Mesendoderm (in vitro differentiated cells): Measurements from ENCODE around the gene LPXN.

ENCODE experiments used
- DNase-seq: peaks from one replicate; pipeline ENCODE4 v3.0.0; 2013
- H2AK5ac ChIP-seq: 2 replicates; pipeline ENCODE4 v1.6.1; 2013; ENCODE audit warnings: low read length, inconsistent platforms
- H2BK120ac ChIP-seq: 2 replicates; pipeline ENCODE4 v1.6.1; 2013; ENCODE audit warnings: low read depth, mild to moderate bottlenecking, low read length, moderate library complexity, mixed read lengths
- H2BK15ac ChIP-seq: replicated peaks from 2 replicates; pipeline ENCODE4 v1.6.1; 2013; ENCODE audit warnings: low read depth, mild to moderate bottlenecking, moderate library complexity
- H2BK5ac ChIP-seq: 2 replicates; pipeline ENCODE4 v1.6.1; 2013; ENCODE audit warnings: low read length, inconsistent platforms
- H3K18ac ChIP-seq: 2 replicates; pipeline ENCODE4 v1.6.1; 2013; ENCODE audit warnings: mild to moderate bottlenecking, low read length, mixed read lengths
- H3K23ac ChIP-seq: one replicate; pipeline ENCODE4 v1.6.1; 2013; ENCODE audit warnings: low read length
- H3K27ac ChIP-seq: 2 replicates; pipeline ENCODE4 v1.5.1; 2013; ENCODE audit warnings: low read depth, mild to moderate bottlenecking, inconsistent platforms, low read length, moderate library complexity
- H3K27me3 ChIP-seq: 2 replicates; pipeline ENCODE4 v1.6.1; 2013; ENCODE audit warnings: low read length, control low read depth, mild to moderate bottlenecking, inconsistent platforms; ENCODE audit not compliant: insufficient read depth, poor library complexity
- H3K36me3 ChIP-seq: 2 replicates; pipeline ENCODE4 v1.6.1; 2013; ENCODE audit warnings: low read length, inconsistent platforms; ENCODE audit not compliant: control insufficient read depth, insufficient read depth
- H3K4ac ChIP-seq: one replicate; pipeline ENCODE4 v1.6.1; 2013; ENCODE audit warnings: low read depth, mild to moderate bottlenecking, low read length, moderate library complexity
- H3K4me1 ChIP-seq: 2 replicates; pipeline ENCODE4 v1.6.1; 2013; ENCODE audit warnings: low read depth, low read length, inconsistent platforms; ENCODE audit not compliant: control insufficient read depth
- H3K4me2 ChIP-seq: 2 replicates; pipeline ENCODE4 v1.6.1; 2013; ENCODE audit warnings: low read length
- H3K4me3 ChIP-seq: 2 replicates; pipeline ENCODE4 v1.5.1; 2013; ENCODE audit warnings: mild to moderate bottlenecking, low read length
- H3K56ac ChIP-seq: one replicate; pipeline ENCODE4 v1.6.1; 2013; ENCODE audit warnings: low read length
- H3K79me1 ChIP-seq: 2 replicates; pipeline ENCODE4 v1.6.1; 2013; ENCODE audit warnings: low read length, inconsistent platforms
- H3K79me2 ChIP-seq: 2 replicates; pipeline ENCODE4 v1.6.1; 2013; ENCODE audit warnings: mild to moderate bottlenecking, low read length; ENCODE audit not compliant: control insufficient read depth, insufficient read depth
- H3K9ac ChIP-seq: 2 replicates; pipeline ENCODE4 v1.6.1; 2013; ENCODE audit warnings: low read length, inconsistent platforms
- H4K5ac ChIP-seq: one replicate; pipeline ENCODE4 v1.6.1; 2013; ENCODE audit warnings: low read length
- H4K8ac ChIP-seq: one replicate; pipeline ENCODE4 v1.6.1; 2013; ENCODE audit warnings: low read depth, mild to moderate bottlenecking, control low read depth, low read length, moderate library complexity
- whole genome bisulfite sequencing: extraction: QIAGEN DNeasy Blood & Tissue Kit; methylation state at CpG from one replicate; pipeline ENCODE4 v1.1.7; 2013; ENCODE audit warnings: low lambda C conversion rate, missing lambda C conversion rate; ENCODE audit not compliant: insufficient coverage; ENCODE audit errors: extremely low coverage; 5-methylcytosine and 5-hydroxymethylcytosine counted together

The LPXN gene

GRCh38 chr11:58511636-58512035, 64.0 kb downstream of the LPXN start:
- no peaks in the 10 kb centered on the region for H3K79me1 ChIP-seq
- no peak overlapping the region for H3K4me3 ChIP-seq
- H3K4me1 ChIP-seq = no peaks in the 10 kb centered on the region
- no peaks in the 10 kb centered on the region for H3K79me2 ChIP-seq
- no peak overlapping the region for H3K4me2 ChIP-seq
- DNase-seq = no peak
- H2BK15ac ChIP-seq = no peak overlapping the region
- H2BK120ac ChIP-seq = no peak overlapping the region
- WGBS = no CpG with 5 or more reads among the region's 3 CpGs
- no peak overlapping the region for H2AK5ac ChIP-seq
- H3K27me3 ChIP-seq = no peaks in the 10 kb centered on the region
- no peak overlapping the region for H3K4ac ChIP-seq
- H3K23ac ChIP-seq = no peak overlapping the region
- no peaks in the 10 kb centered on the region for H3K36me3 ChIP-seq
- H4K5ac ChIP-seq = no peak overlapping the region
- no peak overlapping the region for H4K8ac ChIP-seq
- H3K18ac ChIP-seq = no peak overlapping the region
- H3K9ac ChIP-seq = no peak overlapping the region
- H3K27ac ChIP-seq = no peak overlapping the region
- H2BK5ac ChIP-seq = no peak overlapping the region
- H3K56ac ChIP-seq = no peak overlapping the region

GRCh38 chr11:58509748-58510147, 65.9 kb downstream of the LPXN start:
- no peak overlapping the region for H4K8ac ChIP-seq
- no peak for DNase-seq
- no peak overlapping the region for H3K18ac ChIP-seq

GRCh38 chr11:58508814-58509213, 66.8 kb downstream of the LPXN start:
- no peak overlapping the region for H3K18ac ChIP-seq
- H3K4ac ChIP-seq = no peak overlapping the region
- H3K4me3 ChIP-seq = no peak overlapping the region
- H3K56ac ChIP-seq = no peak overlapping the region
- H3K27me3 ChIP-seq = no peaks in the 10 kb centered on the region
- no peak overlapping the region for H4K8ac ChIP-seq
- H2BK120ac ChIP-seq = no peak overlapping the region
- no peak overlapping the region for H3K23ac ChIP-seq
- no peak for DNase-seq
- H3K79me2 ChIP-seq = no peaks in the 10 kb centered on the region
- H2BK5ac ChIP-seq = no peak overlapping the region
- no peak overlapping the region for H3K9ac ChIP-seq
- H3K27ac ChIP-seq = no peak overlapping the region
- no peaks in the 10 kb centered on the region for H3K36me3 ChIP-seq
- no peak overlapping the region for H2AK5ac ChIP-seq
- H3K79me1 ChIP-seq = no peaks in the 10 kb centered on the region
- H2BK15ac ChIP-seq = no peak overlapping the region
- no peak overlapping the region for H4K5ac ChIP-seq
- no peak overlapping the region for H3K4me2 ChIP-seq
- H3K4me1 ChIP-seq = no peaks in the 10 kb centered on the region

More at GRCh38 chr11:58509748-58510147, 65.9 kb downstream of the LPXN start:
- no peaks in the 10 kb centered on the region for H3K27me3 ChIP-seq
- H2BK15ac ChIP-seq = no peak overlapping the region
- H3K4ac ChIP-seq = no peak overlapping the region
- no peak overlapping the region for H3K23ac ChIP-seq
- no peak overlapping the region for H3K4me3 ChIP-seq
- no peak overlapping the region for H3K56ac ChIP-seq
- no peaks in the 10 kb centered on the region for H3K36me3 ChIP-seq
- no CpG with 5 or more reads among the region's 1 CpG for WGBS
- no peak overlapping the region for H2AK5ac ChIP-seq
- H3K27ac ChIP-seq = no peak overlapping the region
- no peaks in the 10 kb centered on the region for H3K79me2 ChIP-seq
- no peak overlapping the region for H3K9ac ChIP-seq
- no peaks in the 10 kb centered on the region for H3K79me1 ChIP-seq
- H4K5ac ChIP-seq = no peak overlapping the region
- no peak overlapping the region for H3K4me2 ChIP-seq
- H2BK5ac ChIP-seq = no peak overlapping the region
- H2BK120ac ChIP-seq = no peak overlapping the region
- no peaks in the 10 kb centered on the region for H3K4me1 ChIP-seq

- no peak within 1 kb of the TSS for H3K4me3 ChIP-seq
- no peaks in the 10 kb centered on the region for H3K4me1 ChIP-seq
- no peak within 1 kb of the TSS for H3K9ac ChIP-seq
- no peak within 1 kb of the TSS for H2BK5ac ChIP-seq
- WGBS = no CpG with 5 or more reads among the region's 1 CpG
- no peaks in the 10 kb centered on the region for H3K79me2 ChIP-seq
- no peak within 1 kb of the TSS for H3K27ac ChIP-seq
- DNase-seq = no peak
- H3K23ac ChIP-seq = no peak within 1 kb of the TSS
- H3K36me3 ChIP-seq = no peaks in the 10 kb centered on the region
- H3K4me2 ChIP-seq = no peak within 1 kb of the TSS
- H3K4ac ChIP-seq = no peak within 1 kb of the TSS
- H4K5ac ChIP-seq = no peak within 1 kb of the TSS
- H3K56ac ChIP-seq = no peak within 1 kb of the TSS
- no peak within 1 kb of the TSS for H4K8ac ChIP-seq
- H3K79me1 ChIP-seq = no peaks in the 10 kb centered on the region
- H3K18ac ChIP-seq = no peak within 1 kb of the TSS
- H2BK15ac ChIP-seq = no peak within 1 kb of the TSS
- H3K27me3 ChIP-seq = no peaks in the 10 kb centered on the region
- no peak within 1 kb of the TSS for H2AK5ac ChIP-seq
- no peak within 1 kb of the TSS for H2BK120ac ChIP-seq
These were observed 67.7 kb downstream of the LPXN start, which contains the start of gene OR5B21 for GRCh38 chr11:58508005-58508404. Gene OR5B21 (minus strand): TSS chr11:58508105. CDS start chr11:58508105, 0 bp downstream.

GRCh38 chr11:58507355-58507754, 68.3 kb downstream of the LPXN start:
- DNase-seq = no peak
- Histone ChIP-seq H2BK5ac (no peak overlapping the region), H2BK120ac (no peak overlapping the region), H3K4me1 (no peaks in the 10 kb centered on the region), H3K23ac (no peak overlapping the region), H3K4me3 (no peak overlapping the region), H3K18ac (no peak overlapping the region), H3K4me2 (no peak overlapping the region), H4K8ac (no peak overlapping the region), H3K36me3 (no peaks in the 10 kb centered on the region), H3K27ac (no peak overlapping the region), H3K79me2 (no peaks in the 10 kb centered on the region), H3K79me1 (no peaks in the 10 kb centered on the region), H2AK5ac (no peak overlapping the region), H3K27me3 (no peaks in the 10 kb centered on the region), H3K56ac (no peak overlapping the region), H2BK15ac (no peak overlapping the region), H3K4ac (no peak overlapping the region), H3K9ac (no peak overlapping the region), H4K5ac (no peak overlapping the region)
- no CpG with 5 or more reads among the region's 4 CpGs for WGBS

- Histone ChIP-seq H3K56ac (no peak overlapping the region), H2AK5ac (no peak overlapping the region), H3K36me3 (no peaks in the 10 kb centered on the region), H4K8ac (no peak overlapping the region), H2BK15ac (no peak overlapping the region), H2BK5ac (no peak overlapping the region), H3K18ac (no peak overlapping the region), H3K27me3 (no peaks in the 10 kb centered on the region), H3K4me3 (no peak overlapping the region), H3K79me2 (no peaks in the 10 kb centered on the region), H3K4me1 (no peaks in the 10 kb centered on the region), H3K4ac (no peak overlapping the region), H3K9ac (no peak overlapping the region), H3K79me1 (no peaks in the 10 kb centered on the region), H3K27ac (no peak overlapping the region), H4K5ac (no peak overlapping the region), H3K23ac (no peak overlapping the region), H3K4me2 (no peak overlapping the region), H2BK120ac (no peak overlapping the region)
- no peak for DNase-seq
- no CpG with 5 or more reads among the region's 5 CpGs for WGBS
These were observed 68.7 kb downstream of the LPXN start for GRCh38 chr11:58506935-58507334.
